ENCODE measurements around the gene TSPAN9.

- TF ChIP-seq, protein P1, sequence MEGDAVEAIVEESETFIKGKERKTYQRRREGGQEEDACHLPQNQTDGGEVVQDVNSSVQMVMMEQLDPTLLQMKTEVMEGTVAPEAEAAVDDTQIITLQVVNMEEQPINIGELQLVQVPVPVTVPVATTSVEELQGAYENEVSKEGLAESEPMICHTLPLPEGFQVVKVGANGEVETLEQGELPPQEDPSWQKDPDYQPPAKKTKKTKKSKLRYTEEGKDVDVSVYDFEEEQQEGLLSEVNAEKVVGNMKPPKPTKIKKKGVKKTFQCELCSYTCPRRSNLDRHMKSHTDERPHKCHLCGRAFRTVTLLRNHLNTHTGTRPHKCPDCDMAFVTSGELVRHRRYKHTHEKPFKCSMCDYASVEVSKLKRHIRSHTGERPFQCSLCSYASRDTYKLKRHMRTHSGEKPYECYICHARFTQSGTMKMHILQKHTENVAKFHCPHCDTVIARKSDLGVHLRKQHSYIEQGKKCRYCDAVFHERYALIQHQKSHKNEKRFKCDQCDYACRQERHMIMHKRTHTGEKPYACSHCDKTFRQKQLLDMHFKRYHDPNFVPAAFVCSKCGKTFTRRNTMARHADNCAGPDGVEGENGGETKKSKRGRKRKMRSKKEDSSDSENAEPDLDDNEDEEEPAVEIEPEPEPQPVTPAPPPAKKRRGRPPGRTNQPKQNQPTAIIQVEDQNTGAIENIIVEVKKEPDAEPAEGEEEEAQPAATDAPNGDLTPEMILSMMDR (IDR thresholded peaks at IDR 0.05) = peak; percentile 87 to 96 (median 89)
- TF ChIP-seq POLR2A (IDR thresholded peaks at IDR 0.05) = no peak
- TF ChIP-seq EP300 (IDR thresholded peaks at IDR 0.05) = no peak
Measured at GRCh38 chr12:3275171-3276041, 198.2 kb downstream of the TSPAN9 start.
